Measurements from ENCODE around the gene PRSS21.

Gene PRSS21

GRCh38 chr16:2838928-2839327, 21.9 kb downstream of the PRSS21 start:
- DNase-seq: peak; percentile 58
- no peaks in the 10 kb centered on the region for H3K27me3 ChIP-seq (replicated peaks)
- peak; percentile 98 for TF ChIP-seq CTCF (IDR thresholded peaks at IDR 0.05; ENCODE audit: low read depth, low read length, missing control alignments)
- H3K4me3 ChIP-seq (ENCODE audit: low read depth, low read length): no peak overlapping the region
- no peak overlapping the region for H3K27ac ChIP-seq
- in situ Hi-C loops (cut with HindIII; ENCODE audit: low pct_ligation_motif_present, low sequenced_read_pairs): no loop called here
- no peaks in the 10 kb centered on the region for H3K36me3 ChIP-seq (replicated peaks)

DNA sequence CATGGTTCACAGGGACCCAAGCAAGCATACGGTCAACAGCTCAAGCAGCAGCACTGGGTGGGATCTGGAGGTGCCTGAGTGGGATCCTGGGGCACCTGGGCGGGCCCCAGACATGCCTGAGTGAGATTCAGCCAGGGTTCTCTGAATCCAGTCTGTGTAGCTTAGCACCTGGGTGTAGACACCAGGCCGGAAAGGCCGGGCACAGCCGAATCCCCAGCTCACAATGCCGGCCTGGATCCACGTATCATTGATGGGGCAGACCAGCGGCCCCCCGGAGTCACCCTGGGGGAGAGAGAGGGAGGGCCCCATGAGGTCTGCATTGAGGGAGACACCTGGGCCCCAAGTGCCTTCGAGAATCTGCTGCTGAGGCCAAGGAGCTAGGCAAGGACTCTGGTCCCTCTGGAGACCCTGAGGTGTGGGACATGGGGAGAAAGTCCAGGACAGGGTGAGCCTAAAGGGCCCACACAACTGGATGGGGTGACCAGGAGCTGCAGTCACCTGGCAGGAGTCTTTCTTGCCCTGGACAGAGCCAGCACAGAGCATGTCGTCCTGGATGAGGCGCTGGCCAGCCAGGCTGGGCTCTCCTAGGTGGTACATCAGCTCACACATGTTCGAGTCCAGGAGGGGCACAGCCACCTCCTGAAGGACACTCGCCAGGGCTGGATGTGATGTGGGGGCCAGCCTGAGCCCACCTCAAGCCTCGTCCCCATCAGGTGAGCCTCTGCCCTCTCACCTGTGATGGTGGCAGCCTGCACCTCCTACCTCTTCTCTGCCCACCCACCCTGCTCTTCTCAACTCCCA, 22.8 kb downstream of the PRSS21 start:
- in situ Hi-C loops (cut with HindIII; ENCODE audit: low pct_ligation_motif_present, low sequenced_read_pairs): no loop called here
- Histone ChIP-seq H3K27ac (no peak overlapping the region), H3K36me3 (replicated peaks) (no peaks in the 10 kb centered on the region), H3K4me3 (ENCODE audit: low read depth, low read length) (no peak overlapping the region), H3K27me3 (replicated peaks) (no peaks in the 10 kb centered on the region)
- no peak for TF ChIP-seq CTCF (IDR thresholded peaks at IDR 0.05; ENCODE audit: low read depth, low read length, missing control alignments)
- no peak for DNase-seq

- Histone ChIP-seq H3K36me3 (replicated peaks) (no peaks in the 10 kb centered on the region), H3K27me3 (replicated peaks) (no peaks in the 10 kb centered on the region), H3K4me3 (ENCODE audit: low read depth, low read length) (no peak overlapping the region), H3K27ac (no peak overlapping the region)
- no peak for TF ChIP-seq CTCF (IDR thresholded peaks at IDR 0.05; ENCODE audit: low read depth, low read length, missing control alignments)
- DNase-seq: no peak
- in situ Hi-C loops (cut with HindIII; ENCODE audit: low pct_ligation_motif_present, low sequenced_read_pairs): no loop called here
These were observed 23.9 kb downstream of the PRSS21 start for GRCh38 chr16:2840914-2841313.

GRCh38 chr16:2841606-2842339, 24.7 kb downstream of the PRSS21 start:
- Histone ChIP-seq H3K27me3 (replicated peaks) (no peaks in the 10 kb centered on the region), H3K36me3 (replicated peaks) (no peaks in the 10 kb centered on the region), H3K4me3 (ENCODE audit: low read depth, low read length) (no peak overlapping the region), H3K27ac (no peak overlapping the region)
- in situ Hi-C loops (cut with HindIII; ENCODE audit: low pct_ligation_motif_present, low sequenced_read_pairs): no loop called here
- no peak for DNase-seq
- TF ChIP-seq CTCF (IDR thresholded peaks at IDR 0.05; ENCODE audit: low read depth, low read length, missing control alignments): no peak

DNA sequence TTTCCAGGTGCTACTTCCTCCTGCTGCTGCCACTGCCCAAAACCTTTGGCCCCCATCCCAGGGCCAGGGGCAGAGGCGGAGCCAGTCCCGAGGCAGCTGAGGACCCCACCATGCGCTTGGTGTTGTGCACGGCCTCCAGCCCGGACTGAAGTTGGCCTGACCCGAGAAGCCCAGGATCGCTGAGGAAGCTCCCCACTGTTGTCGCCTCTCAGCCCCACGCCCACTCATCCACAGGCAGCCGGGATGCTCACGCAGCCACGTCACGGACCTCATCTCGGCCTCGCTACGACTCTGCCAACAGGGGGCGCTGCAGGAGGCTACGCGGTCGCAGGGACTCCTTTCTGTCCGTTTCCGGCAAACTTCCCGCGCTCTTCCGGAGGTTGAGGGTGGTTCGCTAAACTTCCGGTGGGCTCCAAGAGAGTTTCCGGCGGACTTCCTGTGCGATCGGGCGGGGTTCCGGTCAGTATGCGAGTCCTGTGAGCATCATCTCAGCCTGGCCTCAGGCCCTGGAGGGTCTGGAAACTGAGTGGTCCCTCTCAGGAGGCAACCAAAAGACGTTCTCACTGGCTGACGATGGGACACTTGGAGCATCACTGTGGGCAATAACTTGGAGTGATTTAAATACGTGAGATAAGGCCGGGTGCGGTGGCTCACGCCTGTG, 25.4 kb downstream of the PRSS21 start:
- TF ChIP-seq CTCF (IDR thresholded peaks at IDR 0.05; ENCODE audit: low read depth, low read length, missing control alignments): peak; percentile 71
- no peak for DNase-seq
- peak overlapping the region; percentile 10 for H3K4me3 ChIP-seq (ENCODE audit: low read depth, low read length)
- in situ Hi-C loops (cut with HindIII; ENCODE audit: low pct_ligation_motif_present, low sequenced_read_pairs): no loop called here
- H3K27ac ChIP-seq: no peak overlapping the region
- H3K27me3 ChIP-seq (replicated peaks): no peaks in the 10 kb centered on the region
- no peaks in the 10 kb centered on the region for H3K36me3 ChIP-seq (replicated peaks)

Data from brain microvascular endothelial cell (primary cell).